MV-4-11 (cell line): ENCODE results near the gene EDNRA.
A peak's percentile ranks its signal among the peaks of the same experiment; 100 is the strongest.
"Not testable (repeated sequence)": the region's sequence is repeated elsewhere in the genome, so short reads cannot be mapped to it uniquely, and the experiment has no call there.

Source experiments
- DNase-seq: peaks from one replicate; lab custom pipeline; 2025; lab: John Stamatoyannopoulos, UW

Gene EDNRA

DNA sequence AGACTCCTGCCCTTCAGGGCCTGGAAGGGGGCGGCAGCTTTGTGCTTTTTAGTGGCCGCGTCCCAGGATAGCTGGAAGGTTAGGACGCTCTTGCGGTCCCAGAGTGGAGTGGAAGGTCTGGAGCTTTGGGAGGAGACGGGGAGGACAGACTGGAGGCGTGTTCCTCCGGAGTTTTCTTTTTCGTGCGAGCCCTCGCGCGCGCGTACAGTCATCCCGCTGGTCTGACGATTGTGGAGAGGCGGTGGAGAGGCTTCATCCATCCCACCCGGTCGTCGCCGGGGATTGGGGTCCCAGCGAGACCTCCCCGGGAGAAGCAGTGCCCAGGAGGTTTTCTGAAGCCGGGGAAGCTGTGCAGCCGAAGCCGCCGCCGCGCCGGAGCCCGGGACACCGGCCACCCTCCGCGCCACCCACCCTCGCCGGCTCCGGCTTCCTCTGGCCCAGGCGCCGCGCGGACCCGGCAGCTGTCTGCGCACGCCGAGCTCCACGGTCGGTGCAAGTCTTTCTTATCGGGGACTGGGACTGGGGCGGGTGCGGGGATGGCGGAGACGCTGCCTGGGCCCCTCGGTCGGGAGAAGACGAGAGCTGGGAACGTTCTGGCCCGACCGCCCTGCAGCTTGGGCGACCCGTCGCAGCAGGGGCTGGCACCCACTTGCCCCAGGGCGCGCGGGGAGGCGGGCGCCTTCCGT, at the start of gene EDNRA:
Gene EDNRA, plus strand, starts transcription at position 207 of the 686 bp plus-strand sequence. CDS start 4,585 bp downstream, outside the sequence.
- DNase-seq, result no peak

- not testable (repeated sequence) for DNase-seq
Measured at GRCh38 chr4:147434370-147434769, 46.5 kb upstream of the EDNRA start.

GRCh38 chr4:147440442-147440841, 40.5 kb upstream of the EDNRA start:
- DNase-seq, result no peak

- DNase-seq, result no peak
Measured at GRCh38 chr4:147447786-147448185, 33.1 kb upstream of the EDNRA start.

DNA sequence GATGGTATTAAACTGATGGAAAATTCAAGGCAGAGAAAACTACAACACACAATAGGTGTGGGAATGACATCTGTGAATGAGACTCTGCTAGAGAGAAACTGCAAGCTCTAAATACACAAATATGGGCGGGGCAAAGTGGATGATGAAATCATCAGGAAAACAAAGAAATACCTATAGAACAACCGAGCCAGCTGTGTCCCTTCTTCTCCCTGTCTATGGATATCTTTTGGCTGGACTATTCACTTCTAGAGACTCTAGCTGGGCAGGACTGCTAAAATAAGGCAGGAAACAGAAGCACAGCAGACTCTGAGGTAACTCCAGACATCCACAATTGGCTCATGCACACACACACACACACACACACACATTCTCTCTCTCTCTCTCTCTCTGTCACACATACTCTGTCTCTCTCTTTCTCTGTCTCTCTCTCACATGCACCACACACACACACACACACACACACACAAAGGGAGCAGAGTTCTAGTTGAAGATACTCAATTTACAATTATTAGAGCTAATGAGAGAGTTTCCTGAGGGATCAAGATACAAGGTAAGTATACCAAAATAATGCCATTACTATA, 27.2 kb upstream of the EDNRA start:
- peak; percentile 3 for DNase-seq

DNA sequence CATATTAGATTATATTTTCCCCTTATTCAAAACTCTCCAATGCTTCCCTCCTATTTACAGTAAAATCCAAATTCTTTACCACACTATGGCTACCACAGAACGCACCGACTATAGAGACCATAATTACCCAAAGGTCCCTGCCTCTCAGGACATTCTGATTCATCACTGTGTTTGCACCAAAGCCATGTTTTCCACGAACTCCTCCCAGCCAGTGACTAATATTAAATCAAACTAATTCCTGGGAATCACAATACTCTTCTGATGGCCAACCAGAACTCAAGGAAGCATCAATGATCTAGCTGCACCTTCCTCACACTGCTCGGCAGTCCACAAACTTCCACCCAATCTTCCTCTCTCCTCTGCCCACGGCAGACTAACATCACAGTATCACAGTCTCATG, 24.2 kb upstream of the EDNRA start:
- no peak for DNase-seq

GRCh38 chr4:147461161-147461560, 19.7 kb upstream of the EDNRA start:
- DNase-seq, result no peak

DNA sequence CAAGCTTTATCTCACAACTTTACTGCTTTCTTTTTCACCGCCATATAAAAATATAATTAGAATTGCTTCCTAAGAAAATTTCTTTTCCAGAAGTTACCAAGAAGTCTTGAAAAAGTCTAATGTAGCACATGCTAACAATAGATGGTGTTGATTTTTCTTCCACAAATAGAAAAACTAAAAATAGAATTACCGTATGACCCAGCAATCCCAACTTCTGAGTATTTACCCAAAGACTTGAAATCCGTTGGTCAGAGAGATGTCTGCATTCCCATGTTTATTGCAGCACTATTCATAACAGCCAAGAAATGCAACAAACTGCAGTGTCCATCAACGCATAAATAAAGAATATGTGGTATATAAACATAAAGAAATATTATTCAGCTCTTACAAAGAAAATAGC, 17.8 kb upstream of the EDNRA start:
- no peak for DNase-seq

- DNase-seq, result no peak
Measured at GRCh38 chr4:147465461-147465860, 15.4 kb upstream of the EDNRA start.

- peak; percentile 63 for DNase-seq
Measured at GRCh38 chr4:147477439-147477838, 3.5 kb upstream of the EDNRA start.

- DNase-seq, result no peak
Measured at GRCh38 chr4:147479376-147479775, 1.5 kb upstream of the EDNRA start.

DNA sequence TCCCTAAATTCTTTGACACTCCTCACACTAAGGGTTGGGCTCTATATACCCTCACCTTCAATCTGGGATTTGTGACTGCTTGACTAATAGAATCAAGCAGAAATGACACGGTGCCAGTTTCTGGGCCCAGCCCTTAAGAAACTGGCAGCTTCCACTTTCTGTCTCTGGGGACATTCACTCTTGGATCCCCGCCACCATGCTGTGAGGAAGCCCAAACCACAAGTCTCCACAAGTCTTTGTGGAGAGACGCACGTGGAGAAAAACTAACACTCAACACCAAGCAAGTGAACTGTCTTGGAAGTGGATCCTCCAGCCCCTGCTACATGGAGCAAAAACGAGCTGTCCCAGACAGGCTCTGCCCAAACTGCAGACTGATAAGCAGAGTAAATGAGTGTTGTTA, 1.1 kb upstream of the EDNRA start:
- peak; percentile 70 for DNase-seq

- no peak for DNase-seq
Measured at GRCh38 chr4:147480502-147480890, 401 bp upstream of the EDNRA start.

DNA sequence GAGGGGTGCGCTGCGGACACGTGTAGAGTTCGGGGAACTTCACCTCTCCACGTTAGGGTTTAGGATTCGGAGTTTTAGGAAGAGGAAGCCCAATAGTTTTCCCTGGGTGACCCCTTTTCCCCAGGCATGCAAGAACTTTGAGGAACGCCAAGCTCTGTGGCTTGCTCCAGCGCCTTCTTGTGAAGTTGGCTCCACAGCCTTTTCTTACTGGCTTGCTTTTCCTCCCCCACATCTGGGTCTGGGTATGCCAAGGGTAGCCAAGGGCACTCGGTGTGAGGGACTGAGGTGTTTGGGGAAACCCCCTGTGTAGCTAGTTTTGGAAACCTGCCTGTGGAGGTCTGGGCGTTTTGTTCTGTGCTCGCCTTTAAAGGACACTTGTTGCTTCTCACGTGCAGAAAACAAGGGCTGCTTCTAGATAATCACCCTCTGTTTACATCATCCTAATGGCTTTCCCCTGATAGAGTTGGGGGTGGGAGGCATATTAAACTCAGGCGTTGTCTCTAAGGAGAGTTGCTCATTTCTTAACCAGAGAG, 746 bp downstream of the EDNRA start:
- no peak for DNase-seq

DNA sequence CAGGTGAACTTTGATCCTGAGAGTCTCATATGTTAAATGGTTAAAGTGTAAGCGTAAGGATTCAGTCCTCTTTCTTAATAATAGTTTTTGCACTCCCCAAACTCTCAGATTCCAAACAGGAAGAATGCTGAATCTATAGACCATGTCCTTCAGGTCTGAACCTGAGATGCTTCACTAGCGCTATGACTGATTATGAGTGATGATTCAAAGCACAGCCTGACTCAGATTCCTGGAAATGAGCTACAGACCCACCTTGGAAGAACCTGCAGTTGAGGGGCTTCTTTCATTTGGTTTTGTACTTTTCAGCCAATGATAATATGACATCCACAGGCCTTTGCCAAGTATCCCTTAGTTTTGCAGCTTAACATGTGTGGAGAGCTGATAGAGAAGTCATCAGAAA, 1.4 kb downstream of the EDNRA start:
- no peak for DNase-seq

- no peak for DNase-seq
Measured at GRCh38 chr4:147485167-147485566, 4.3 kb downstream of the EDNRA start.

DNA sequence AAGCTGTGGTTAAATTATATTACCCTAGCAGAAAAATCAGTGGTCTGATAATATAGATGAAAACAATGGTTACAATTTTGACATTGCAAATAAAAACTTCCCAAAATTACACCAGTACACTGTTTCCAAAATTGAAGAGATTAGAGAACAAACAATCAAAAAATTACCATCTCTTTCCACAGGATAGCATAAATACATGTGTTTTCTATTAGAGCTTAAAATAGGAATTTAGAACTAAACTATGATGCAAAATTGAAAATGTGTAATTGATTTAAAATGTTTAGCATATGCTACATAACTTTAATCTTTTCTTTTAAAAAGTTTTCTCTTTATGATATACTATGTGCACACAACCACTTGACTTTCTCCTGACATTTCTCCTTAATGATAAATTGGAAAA, 6.7 kb downstream of the EDNRA start:
- no peak for DNase-seq

- DNase-seq, result no peak
Measured at GRCh38 chr4:147488556-147488955, 7.7 kb downstream of the EDNRA start.

- no peak for DNase-seq
Measured at GRCh38 chr4:147491086-147491485, 10.2 kb downstream of the EDNRA start.

DNA sequence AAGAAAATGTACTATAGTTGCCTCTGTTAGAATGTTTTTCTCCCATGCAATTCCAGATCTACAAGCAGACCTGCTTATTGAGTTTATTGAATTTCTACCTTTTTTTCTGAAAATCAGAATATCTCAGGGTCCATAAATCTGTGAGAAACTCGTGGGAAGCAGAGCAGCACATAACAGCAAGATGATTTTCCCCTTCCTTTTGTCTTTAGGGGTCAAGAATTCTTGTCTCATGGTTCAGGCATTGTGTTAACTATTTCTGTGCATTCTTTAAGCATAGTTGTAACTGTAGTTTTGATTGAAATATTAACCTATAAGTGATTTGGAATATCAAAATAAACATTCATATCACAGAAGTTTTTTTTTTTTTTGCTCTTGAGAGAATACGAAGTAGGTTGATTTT, 11.4 kb downstream of the EDNRA start:
- DNase-seq, result no peak

DNA sequence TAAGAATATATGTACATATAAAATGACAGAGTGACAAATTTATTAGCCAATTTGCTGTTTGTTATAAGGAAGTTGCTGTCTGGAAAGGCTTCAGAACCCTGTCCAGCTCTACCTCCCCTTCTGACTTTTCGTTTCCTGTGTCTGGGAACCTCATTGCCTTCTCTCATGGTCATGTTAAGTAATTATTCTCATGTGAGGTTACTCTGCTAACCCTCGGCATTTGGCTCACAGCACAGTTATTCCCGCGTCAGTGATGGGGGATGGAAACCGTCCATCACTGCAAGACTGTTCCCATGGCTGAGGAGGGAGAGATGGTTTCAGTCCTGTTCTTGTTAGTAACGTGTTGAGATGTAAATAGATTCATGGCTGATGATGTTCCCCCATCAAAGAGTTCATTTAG, 11.9 kb downstream of the EDNRA start:
- DNase-seq, result peak; percentile 29

GRCh38 chr4:147493307-147493706, 12.4 kb downstream of the EDNRA start:
- DNase-seq, result no peak

- no peak for DNase-seq
Measured at GRCh38 chr4:147494301-147494700, 13.4 kb downstream of the EDNRA start.

DNA sequence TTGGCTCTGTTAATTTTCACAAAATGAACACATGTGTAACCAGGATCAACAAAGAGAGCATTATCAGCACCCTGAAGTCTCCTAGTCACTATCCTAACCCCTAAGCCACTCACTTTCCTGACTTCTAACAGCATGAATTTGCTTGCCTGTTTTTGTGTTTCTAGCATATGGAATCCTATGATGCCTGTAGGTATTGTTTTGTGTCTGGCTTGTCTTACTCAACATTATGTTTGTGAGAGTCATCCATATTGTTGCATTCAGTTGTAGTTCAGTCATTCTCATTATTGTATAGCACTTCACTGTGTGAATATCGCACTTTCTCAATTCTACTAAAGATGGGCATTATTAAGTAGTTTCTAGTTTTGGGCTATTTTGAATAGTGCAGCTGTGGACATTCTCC, 15.6 kb downstream of the EDNRA start:
- no peak for DNase-seq
